GM19238 (cell line): ENCODE measurements around the gene ZNF569.
A peak's percentile ranks its signal among the peaks of the same experiment; 100 is the strongest.
"Not testable (repeated sequence)": the region's sequence is repeated elsewhere in the genome, so short reads cannot be mapped to it uniquely, and the experiment has no call there.

Source experiments
- DNase-seq: peaks from one replicate; pipeline ENCODE4 v3.0.0; 2011; ENCODE audit warnings: low spot score; ENCODE audit not compliant: insufficient read length

ZNF569 gene

GRCh38 chr19:37466798-37467607 is at the start of gene ZNF569:
ZNF569 (minus strand) TSS chr19:37467444; CDS start chr19:37444921, 22,523 bp downstream.
- DNase-seq, result peak; percentile 59

GRCh38 chr19:37513397-37513796 is 46.2 kb upstream of the ZNF569 start:
- no peak for DNase-seq

- no peak for DNase-seq
Measured at GRCh38 chr19:37511821-37512220, 44.6 kb upstream of the ZNF569 start.

GRCh38 chr19:37511186-37511585 is 43.9 kb upstream of the ZNF569 start:
- DNase-seq, result no peak

- DNase-seq, result no peak
Measured at GRCh38 chr19:37507167-37507464, 39.9 kb upstream of the ZNF569 start.

- DNase-seq, result peak; percentile 34
Measured at GRCh38 chr19:37506387-37507166, 39.3 kb upstream of the ZNF569 start, which contains the start of gene ZNF793. ZNF793 (plus strand) TSS chr19:37506939; CDS start chr19:37523440, 16,501 bp downstream.

GRCh38 chr19:37505958-37506386 is 38.7 kb upstream of the ZNF569 start:
- no peak for DNase-seq

GRCh38 chr19:37492213-37492612 is 25.0 kb upstream of the ZNF569 start:
- DNase-seq, result no peak

- no peak for DNase-seq
Measured at GRCh38 chr19:37484406-37485168, 17.3 kb upstream of the ZNF569 start.

GRCh38 chr19:37472165-37472564 is 4.9 kb upstream of the ZNF569 start:
- no peak for DNase-seq

- no peak for DNase-seq
Measured at GRCh38 chr19:37470216-37470615, 3.0 kb upstream of the ZNF569 start.

- peak; percentile 61 for DNase-seq
Measured at GRCh38 chr19:37468961-37469777, 1.9 kb upstream of the ZNF569 start, which contains the start of gene ZNF570. ZNF570 (plus strand) TSS chr19:37469356; CDS start chr19:37470355, 999 bp downstream.

GRCh38 chr19:37467608-37468090 is 405 bp upstream of the ZNF569 start:
- no peak for DNase-seq

- no peak for DNase-seq
Measured at GRCh38 chr19:37466277-37466797, 907 bp downstream of the ZNF569 start.

GRCh38 chr19:37452500-37453245 is 14.6 kb downstream of the ZNF569 start:
- no peak for DNase-seq

- no peak for DNase-seq
Measured at GRCh38 chr19:37413313-37414084, 53.7 kb downstream of the ZNF569 start.

GRCh38 chr19:37412700-37413099 is 54.5 kb downstream of the ZNF569 start:
- DNase-seq, result no peak

- DNase-seq, result not testable (repeated sequence)
Measured at GRCh38 chr19:37406140-37406846, 61.0 kb downstream of the ZNF569 start.
